WI38 (cell line): ENCODE data around the gene GRIA4.

Source experiments
- H3K4me3 ChIP-seq: 2 replicates; pipeline ENCODE4 v1.5.1; 2011; ENCODE audit warnings: low read depth, mild to moderate bottlenecking, control low read depth, low read length
- CTCF ChIP-seq: IDR thresholded peaks from 2 replicates; pipeline ENCODE4 v1.5.1; 2012; ENCODE audit warnings: low read depth, mild to moderate bottlenecking, control low read depth, low read length

The GRIA4 gene

GRCh38 chr11:105665281-105665680, 55.4 kb downstream of the GRIA4 start:
- TF ChIP-seq CTCF: no peak
- H3K4me3 ChIP-seq: no peak overlapping the region

- TF ChIP-seq CTCF: no peak
- H3K4me3 ChIP-seq: no peak overlapping the region
Measured at GRCh38 chr11:105667441-105667840, 57.6 kb downstream of the GRIA4 start.

GRCh38 chr11:105670811-105671210, 60.9 kb downstream of the GRIA4 start:
- no peak for TF ChIP-seq CTCF
- H3K4me3 ChIP-seq: no peak overlapping the region

GRCh38 chr11:105673089-105673488, 63.2 kb downstream of the GRIA4 start:
- H3K4me3 ChIP-seq: no peak overlapping the region
- no peak for TF ChIP-seq CTCF

GRCh38 chr11:105689631-105690030, 79.8 kb downstream of the GRIA4 start:
- no peak overlapping the region for H3K4me3 ChIP-seq
- no peak for TF ChIP-seq CTCF

- H3K4me3 ChIP-seq: no peak overlapping the region
- TF ChIP-seq CTCF: no peak
Measured at GRCh38 chr11:105690467-105690866, 80.6 kb downstream of the GRIA4 start.

GRCh38 chr11:105693075-105693759, 83.3 kb downstream of the GRIA4 start:
- no peak for TF ChIP-seq CTCF
- H3K4me3 ChIP-seq: no peak overlapping the region
